T-helper 1 cell treated with Interleukin-12 subunit alpha and Interleukin-12 subunit beta and Interleukin-4 antibody, amounts not matched to agents 30 μg/mL and 1 μg/mL, for 36 hours (primary cell): Measurements from ENCODE around the gene GAREM1.

ENCODE experiments used
- H3K27ac Mint-ChIP-seq: one replicate; pipeline ENCODE4 v1.8.0; 2021; ENCODE audit warnings: mild to moderate bottlenecking, mixed read lengths
- H3K27me3 Mint-ChIP-seq: one replicate; pipeline ENCODE4 v1.8.0; 2021; ENCODE audit warnings: low read depth, mixed read lengths
- H3K36me3 Mint-ChIP-seq: one replicate; pipeline ENCODE4 v1.8.0; 2021; ENCODE audit warnings: low read depth, mixed read lengths
- H3K4me1 Mint-ChIP-seq: one replicate; pipeline ENCODE4 v1.8.0; 2021; ENCODE audit warnings: low read depth, mixed read lengths
- H3K4me3 Mint-ChIP-seq: one replicate; pipeline ENCODE4 v1.8.0; 2021; ENCODE audit warnings: mild to moderate bottlenecking, moderate library complexity, mixed read lengths
- H3K9me3 Mint-ChIP-seq: one replicate; pipeline ENCODE4 v1.8.0; 2021; ENCODE audit warnings: mixed read lengths

The GAREM1 gene

GRCh38 chr18:32277549-32277948 lies 193.1 kb downstream of the GAREM1 start:
- H3K36me3 Mint-ChIP-seq: no peaks in the 10 kb centered on the region
- peaks cover 8% of the 10 kb centered on the region for H3K27me3 Mint-ChIP-seq
- no peaks in the 10 kb centered on the region for H3K4me1 Mint-ChIP-seq
- H3K9me3 Mint-ChIP-seq: no peaks in the 10 kb centered on the region
- H3K4me3 Mint-ChIP-seq: no peak overlapping the region
- H3K27ac Mint-ChIP-seq: no peak overlapping the region

- no peak overlapping the region for H3K4me3 Mint-ChIP-seq
- no peaks in the 10 kb centered on the region for H3K9me3 Mint-ChIP-seq
- no peak overlapping the region for H3K27ac Mint-ChIP-seq
- peaks cover 8% of the 10 kb centered on the region for H3K27me3 Mint-ChIP-seq
- no peaks in the 10 kb centered on the region for H3K4me1 Mint-ChIP-seq
- H3K36me3 Mint-ChIP-seq: no peaks in the 10 kb centered on the region
These were observed 193.8 kb downstream of the GAREM1 start for GRCh38 chr18:32276906-32277305.

- H3K4me1 Mint-ChIP-seq: no peaks in the 10 kb centered on the region
- H3K4me3 Mint-ChIP-seq: no peak overlapping the region
- peaks cover 8% of the 10 kb centered on the region for H3K27me3 Mint-ChIP-seq
- no peaks in the 10 kb centered on the region for H3K9me3 Mint-ChIP-seq
- no peak overlapping the region for H3K27ac Mint-ChIP-seq
- no peaks in the 10 kb centered on the region for H3K36me3 Mint-ChIP-seq
These were observed 194.4 kb downstream of the GAREM1 start for GRCh38 chr18:32276256-32276655.

- Mint-ChIP-seq H3K27ac (no peak overlapping the region), H3K4me3 (no peak overlapping the region), H3K36me3 (no peaks in the 10 kb centered on the region), H3K27me3 (peaks cover 8% of the 10 kb centered on the region), H3K9me3 (no peaks in the 10 kb centered on the region), H3K4me1 (no peaks in the 10 kb centered on the region)
These were observed 195.5 kb downstream of the GAREM1 start for GRCh38 chr18:32275221-32275620.

GRCh38 chr18:32274307-32274706 lies 196.4 kb downstream of the GAREM1 start:
- Mint-ChIP-seq H3K4me3 (no peak overlapping the region), H3K9me3 (no peaks in the 10 kb centered on the region), H3K4me1 (no peaks in the 10 kb centered on the region), H3K27ac (no peak overlapping the region), H3K27me3 (peaks cover 8% of the 10 kb centered on the region), H3K36me3 (no peaks in the 10 kb centered on the region)

- H3K27ac Mint-ChIP-seq: no peak overlapping the region
- H3K4me1 Mint-ChIP-seq: no peaks in the 10 kb centered on the region
These were observed 198.9 kb downstream of the GAREM1 start for GRCh38 chr18:32271672-32272208.

GRCh38 chr18:32270341-32270740 lies 200.3 kb downstream of the GAREM1 start:
- H3K4me3 Mint-ChIP-seq: no peak overlapping the region
- H3K27me3 Mint-ChIP-seq: peaks cover 5% of the 10 kb centered on the region
- no peaks in the 10 kb centered on the region for H3K36me3 Mint-ChIP-seq
- H3K27ac Mint-ChIP-seq: no peak overlapping the region
- H3K4me1 Mint-ChIP-seq: no peaks in the 10 kb centered on the region
- H3K9me3 Mint-ChIP-seq: no peaks in the 10 kb centered on the region

More at GRCh38 chr18:32271672-32272208, 198.9 kb downstream of the GAREM1 start:
- Mint-ChIP-seq H3K9me3 (no peaks in the 10 kb centered on the region), H3K36me3 (no peaks in the 10 kb centered on the region), H3K27me3 (peaks cover 5% of the 10 kb centered on the region), H3K4me3 (no peak overlapping the region)

- no peak overlapping the region for H3K27ac Mint-ChIP-seq
- peaks cover 5% of the 10 kb centered on the region for H3K27me3 Mint-ChIP-seq
- no peaks in the 10 kb centered on the region for H3K9me3 Mint-ChIP-seq
- H3K4me3 Mint-ChIP-seq: no peak overlapping the region
- H3K4me1 Mint-ChIP-seq: no peaks in the 10 kb centered on the region
- H3K36me3 Mint-ChIP-seq: no peaks in the 10 kb centered on the region
These were observed 203.2 kb downstream of the GAREM1 start for GRCh38 chr18:32267463-32267862.

- Mint-ChIP-seq H3K9me3 (no peaks in the 10 kb centered on the region), H3K4me3 (no peak overlapping the region), H3K36me3 (no peaks in the 10 kb centered on the region), H3K4me1 (no peaks in the 10 kb centered on the region), H3K27ac (no peak overlapping the region), H3K27me3 (peaks cover 11% of the 10 kb centered on the region)
These were observed 206.3 kb downstream of the GAREM1 start for GRCh38 chr18:32264401-32264800.

- no peak overlapping the region for H3K27ac Mint-ChIP-seq
- H3K9me3 Mint-ChIP-seq: no peaks in the 10 kb centered on the region
- H3K36me3 Mint-ChIP-seq: no peaks in the 10 kb centered on the region
- peaks cover 24% of the 10 kb centered on the region for H3K27me3 Mint-ChIP-seq
- H3K4me3 Mint-ChIP-seq: no peak overlapping the region
- no peaks in the 10 kb centered on the region for H3K4me1 Mint-ChIP-seq
These were observed 208.6 kb downstream of the GAREM1 start for GRCh38 chr18:32262092-32262491.

GRCh38 chr18:32261003-32261402 lies 209.7 kb downstream of the GAREM1 start:
- Mint-ChIP-seq H3K36me3 (no peaks in the 10 kb centered on the region), H3K9me3 (no peaks in the 10 kb centered on the region), H3K27ac (no peak overlapping the region), H3K4me1 (no peaks in the 10 kb centered on the region), H3K4me3 (no peak overlapping the region), H3K27me3 (peaks cover 28% of the 10 kb centered on the region)

- Mint-ChIP-seq H3K27ac (no peak overlapping the region), H3K4me1 (no peaks in the 10 kb centered on the region), H3K27me3 (peaks cover 23% of the 10 kb centered on the region), H3K9me3 (no peaks in the 10 kb centered on the region), H3K4me3 (no peak overlapping the region), H3K36me3 (no peaks in the 10 kb centered on the region)
These were observed 211.1 kb downstream of the GAREM1 start for GRCh38 chr18:32259553-32259952.

- Mint-ChIP-seq H3K27me3 (peaks cover 23% of the 10 kb centered on the region), H3K4me3 (no peak overlapping the region), H3K4me1 (no peaks in the 10 kb centered on the region), H3K36me3 (no peaks in the 10 kb centered on the region), H3K9me3 (no peaks in the 10 kb centered on the region), H3K27ac (no peak overlapping the region)
These were observed 212.0 kb downstream of the GAREM1 start for GRCh38 chr18:32258558-32259204.

GRCh38 chr18:32258148-32258547 lies 212.5 kb downstream of the GAREM1 start:
- Mint-ChIP-seq H3K4me1 (no peaks in the 10 kb centered on the region), H3K27me3 (peaks cover 23% of the 10 kb centered on the region), H3K4me3 (no peak overlapping the region), H3K36me3 (no peaks in the 10 kb centered on the region), H3K9me3 (no peaks in the 10 kb centered on the region), H3K27ac (no peak overlapping the region)

- peaks cover 27% of the 10 kb centered on the region for H3K27me3 Mint-ChIP-seq
- H3K9me3 Mint-ChIP-seq: no peaks in the 10 kb centered on the region
- H3K27ac Mint-ChIP-seq: no peak overlapping the region
- H3K36me3 Mint-ChIP-seq: no peaks in the 10 kb centered on the region
- no peak overlapping the region for H3K4me3 Mint-ChIP-seq
- H3K4me1 Mint-ChIP-seq: no peaks in the 10 kb centered on the region
These were observed 213.4 kb downstream of the GAREM1 start for GRCh38 chr18:32257084-32257785.
